Left colon (tissue), 2 donors: ENCODE results near the gene GRP. TPM values are rescaled to one million over a fixed set of nuclear protein-coding genes. Genes with fewer than 3 reads are reported as not detected.
"Not testable (repeated sequence)": the region's sequence is repeated elsewhere in the genome, so short reads cannot be mapped to it uniquely, and the experiment has no call there.

Experiments used
- ATAC-seq: fragments of 200-7000 bp; cut with Tn5 transposase; one replicate; pipeline ENCODE4 v1.9.1; 2020; ENCODE audit warnings: mild to moderate bottlenecking, moderate library complexity
- DNase-seq, 2 donors: peaks; one replicate each; pipeline ENCODE4 v3.0.0-alpha.2; 2020
- intact Hi-C, 2 donors: fragments of 100-400 bp; cut with DNase I in 1 of 2; cut with micrococcal nuclease in 1 of 2; formaldehyde crosslinking; loops; one replicate each; pipeline versions ENCODE4 v1.11.2 to v1.14.0; 2022; cut with DNase I, micrococcal nuclease
- total RNA-seq, 2 donors: library from RNA; stranded (reverse); fragmentation: NEBNext Ultra II Directional; extraction: Animal tissue kit (Norgen Biotek cat#: 25700); gene quantifications; one replicate each; pipeline ENCODE4 v1.2.1, GENCODE V29; 2021
- donor health status: DM: no; HTN: no; CAD: no.
- donor health status: DM: yes; HTN: yes; CAD: no.

The GRP gene
- total RNA-seq, 2 donors from 2014 or later: 0.81 TPM; not detected in 1

DNA sequence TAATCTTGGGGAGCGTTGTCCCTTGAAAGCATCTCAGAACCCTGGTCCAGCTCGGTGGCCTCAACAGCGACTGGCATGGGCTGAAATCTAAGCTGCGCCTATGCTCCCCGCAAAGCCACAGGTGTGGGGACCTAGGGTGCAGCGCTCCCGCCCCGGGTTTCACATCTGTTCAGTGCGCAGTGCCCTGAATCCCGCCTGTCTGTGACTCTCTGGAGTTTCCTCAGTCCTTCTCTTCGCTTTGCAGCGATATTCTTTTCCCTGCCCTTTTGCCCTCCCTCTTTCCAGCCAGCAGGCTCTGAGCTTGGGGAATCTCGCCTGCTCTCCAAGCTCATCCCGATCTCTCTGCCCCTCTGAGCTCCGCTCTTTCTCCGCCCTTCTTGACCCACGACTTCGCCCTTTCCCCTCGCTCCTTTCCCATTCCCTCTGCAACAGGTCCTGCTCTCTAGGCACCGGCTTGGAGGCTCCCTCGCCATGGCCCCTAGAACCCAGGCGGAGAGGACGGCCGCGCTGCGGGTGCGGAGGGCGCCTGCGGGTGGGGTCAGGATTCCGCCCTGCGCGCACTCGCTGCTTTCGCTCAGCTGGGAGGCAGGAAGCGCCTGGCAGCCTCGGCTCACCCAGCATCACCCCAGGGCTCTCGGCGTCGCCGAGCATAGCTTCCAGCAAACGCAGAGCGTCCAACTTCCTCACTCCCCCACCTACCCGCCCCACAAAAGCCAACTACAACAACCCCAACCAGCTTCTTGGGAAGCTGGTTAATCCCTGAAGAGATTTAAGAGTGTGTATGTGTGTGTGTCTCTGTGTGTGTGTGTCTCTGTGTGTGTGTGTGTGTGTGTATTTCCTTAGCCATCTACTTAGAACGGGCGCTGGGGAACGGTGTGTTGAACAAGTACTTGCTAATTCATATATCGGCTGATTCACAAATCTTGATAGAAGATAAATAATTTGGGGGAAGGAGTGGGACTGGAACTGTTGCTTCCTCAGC is 1.1 kb downstream of the GRP start:
- DNase-seq (no peak), ATAC-seq (no peak)
- intact Hi-C loops: no loop called here

DNA sequence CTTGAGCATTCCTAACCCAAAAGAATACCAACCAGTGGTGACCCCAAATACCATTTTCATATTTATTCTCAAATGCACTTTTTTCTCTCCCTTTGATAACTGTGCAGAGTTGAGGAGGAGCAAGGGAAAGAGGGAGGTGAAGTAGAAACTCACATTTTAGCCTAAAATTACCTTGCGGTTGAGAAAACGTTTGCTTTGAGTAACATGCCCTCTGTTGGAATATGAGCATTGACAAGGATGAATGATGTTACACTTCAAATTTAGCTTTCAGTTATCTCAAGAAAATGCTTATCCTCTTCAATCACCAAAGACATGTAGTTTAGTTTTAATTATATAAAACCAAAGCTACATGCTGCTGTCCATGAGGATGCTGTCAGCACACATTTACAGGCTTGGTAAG is 2.4 kb downstream of the GRP start:
- no peak for DNase-seq
- ATAC-seq: no peak
- intact Hi-C loops: no loop called here

DNA sequence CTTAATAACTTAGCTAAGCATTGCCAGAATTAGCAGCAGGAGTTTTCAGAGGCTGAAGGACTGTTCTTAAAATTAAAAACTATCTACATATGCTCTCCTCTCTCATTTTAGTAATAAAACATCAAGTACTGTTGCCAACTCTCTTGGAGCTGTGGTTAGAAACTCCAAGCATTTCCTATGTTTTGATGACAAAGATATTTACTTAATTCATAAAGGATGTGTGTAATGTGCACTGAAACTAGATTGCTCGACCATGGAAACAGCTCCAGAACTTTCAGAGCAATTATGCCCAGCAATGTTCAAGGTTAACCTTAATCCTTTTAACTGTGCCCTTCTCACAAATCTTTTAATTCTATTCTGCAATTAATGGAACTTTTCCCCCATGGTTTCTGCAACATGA is 8.4 kb downstream of the GRP start:
- intact Hi-C loops: no loop called here
- DNase-seq (no peak), ATAC-seq (no peak)

DNA sequence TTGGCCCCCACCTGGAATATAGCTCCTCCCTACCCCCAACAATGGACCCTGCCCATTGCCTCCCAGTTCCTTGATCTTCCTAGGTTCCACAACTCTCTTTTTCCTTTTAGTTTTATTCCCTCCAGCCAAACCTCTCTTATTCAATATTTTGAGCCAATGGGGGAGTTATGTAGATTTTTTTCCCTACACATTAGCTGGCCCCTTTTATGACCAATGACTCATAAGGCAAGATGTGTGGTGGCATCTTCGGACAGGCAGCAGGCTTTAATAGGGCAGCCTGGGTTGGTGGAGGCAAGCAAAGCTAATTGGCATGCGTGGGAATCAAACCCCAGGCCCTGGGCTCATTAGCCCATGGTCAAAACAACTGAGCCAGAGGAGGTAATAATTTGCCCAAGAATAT is 9.2 kb downstream of the GRP start:
- ATAC-seq (no peak), DNase-seq (no peak)
- intact Hi-C loops: no loop called here

DNA sequence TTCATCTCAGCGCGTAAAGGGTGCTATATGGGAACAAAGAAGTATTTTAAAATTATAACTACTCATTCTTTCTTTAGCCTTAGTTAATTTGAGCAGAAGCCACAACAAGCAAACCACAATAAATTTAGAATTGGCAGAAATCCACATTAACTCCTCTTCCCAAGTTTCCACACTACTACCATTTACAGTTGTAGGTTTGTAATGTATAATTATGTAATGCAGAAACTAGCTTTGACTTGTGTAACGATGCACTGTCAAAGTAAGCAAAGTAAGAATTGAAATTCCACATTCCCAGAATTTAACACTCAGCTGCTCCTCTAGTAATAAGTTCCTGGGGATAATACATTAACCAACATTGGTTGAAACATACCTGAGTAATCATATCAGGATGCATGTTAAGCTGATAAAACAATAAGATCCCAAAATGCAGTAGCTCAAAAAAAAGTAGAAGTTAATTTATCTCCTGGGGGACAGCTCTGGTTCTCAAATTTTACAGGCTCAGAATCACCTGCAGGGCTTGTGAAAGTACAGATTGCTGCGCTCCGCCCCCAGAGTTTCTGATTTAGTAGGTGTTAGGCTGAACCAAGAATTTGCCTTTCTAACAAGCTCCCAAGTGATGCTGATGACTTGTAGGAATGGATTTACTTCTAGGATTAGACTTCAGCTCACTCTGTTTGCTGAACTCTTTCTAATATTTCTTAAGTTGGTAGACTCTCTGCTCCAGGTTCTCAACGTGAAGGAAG is 9.9 kb downstream of the GRP start:
- ATAC-seq: no peak
- intact Hi-C loops: no loop called here
- no peak for DNase-seq

DNA sequence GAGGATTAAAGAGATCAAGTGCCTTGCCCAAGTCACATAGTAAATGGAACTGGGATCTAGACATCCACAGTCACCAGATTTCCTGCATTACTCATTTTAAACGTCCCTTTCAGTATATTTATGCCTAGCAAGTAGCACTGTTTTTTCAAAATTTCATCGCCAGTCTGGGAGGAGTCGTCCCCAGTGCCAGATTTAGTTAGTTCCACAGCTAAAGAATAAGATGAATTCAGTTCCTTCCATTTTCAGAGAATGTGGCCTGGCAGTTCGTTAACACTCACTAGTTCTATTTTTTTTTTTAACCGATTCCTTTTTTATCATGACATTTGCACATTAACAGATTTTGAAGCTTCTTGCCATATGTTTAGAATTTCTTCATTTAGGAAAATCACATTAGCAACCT is 11.2 kb downstream of the GRP start:
- intact Hi-C loops: no loop called here
- ATAC-seq: no peak
- no peak for DNase-seq

DNA sequence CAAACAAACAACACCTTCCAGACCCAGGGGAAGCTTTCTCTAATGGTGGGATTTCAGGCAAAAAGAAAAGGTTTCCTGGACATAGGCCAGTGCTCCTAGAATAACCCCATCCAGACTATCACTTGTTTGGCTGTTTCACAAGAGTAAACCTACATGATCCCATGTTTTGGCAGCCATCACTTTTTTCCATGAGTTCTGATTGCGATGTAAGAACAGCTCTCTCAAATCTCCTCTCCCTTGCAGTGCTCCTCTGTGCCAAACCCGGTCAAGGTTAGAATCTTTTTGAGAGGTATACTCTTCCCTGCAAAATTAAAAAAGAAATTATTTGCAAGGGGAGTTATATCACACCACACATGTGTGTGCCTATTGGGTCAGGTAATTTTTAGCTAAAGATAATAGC is 11.9 kb downstream of the GRP start:
- DNase-seq: no peak
- intact Hi-C loops: no loop called here
- ATAC-seq: no peak

DNA sequence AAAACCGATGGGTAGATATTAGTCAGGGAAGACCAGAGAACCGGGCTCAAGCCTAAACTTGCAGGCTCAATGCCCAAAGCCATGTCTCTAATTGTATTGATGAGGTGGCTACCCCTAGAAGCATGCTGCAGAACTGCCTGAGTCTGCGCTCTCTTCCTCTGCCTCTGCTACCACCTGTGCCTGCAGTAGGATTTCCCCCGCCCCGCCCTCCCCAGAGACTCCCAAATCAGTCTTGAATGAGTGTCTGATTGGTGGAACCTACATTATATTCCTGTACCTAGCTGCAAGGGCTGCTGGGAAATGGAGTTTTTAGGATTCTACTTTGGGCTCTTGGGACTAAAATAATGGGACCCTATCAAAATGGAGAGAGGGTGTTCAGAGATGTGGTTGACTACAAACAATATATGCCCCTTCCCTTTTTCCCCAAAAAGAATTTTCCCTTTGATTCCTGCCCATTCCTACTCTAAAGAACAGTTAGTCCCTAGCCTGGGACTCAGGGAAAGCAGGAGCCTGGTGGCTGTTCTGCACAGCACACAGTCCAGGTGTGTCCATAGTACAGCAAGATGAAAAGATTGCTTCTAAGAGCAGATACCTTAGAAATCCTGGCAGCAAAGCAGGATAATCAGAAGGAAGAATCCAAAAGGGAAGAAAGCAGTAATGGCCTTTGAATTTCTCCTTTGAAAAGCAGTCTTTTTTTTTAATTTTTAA is 12.5 kb downstream of the GRP start:
- ATAC-seq (no peak), DNase-seq (no peak)

DNA sequence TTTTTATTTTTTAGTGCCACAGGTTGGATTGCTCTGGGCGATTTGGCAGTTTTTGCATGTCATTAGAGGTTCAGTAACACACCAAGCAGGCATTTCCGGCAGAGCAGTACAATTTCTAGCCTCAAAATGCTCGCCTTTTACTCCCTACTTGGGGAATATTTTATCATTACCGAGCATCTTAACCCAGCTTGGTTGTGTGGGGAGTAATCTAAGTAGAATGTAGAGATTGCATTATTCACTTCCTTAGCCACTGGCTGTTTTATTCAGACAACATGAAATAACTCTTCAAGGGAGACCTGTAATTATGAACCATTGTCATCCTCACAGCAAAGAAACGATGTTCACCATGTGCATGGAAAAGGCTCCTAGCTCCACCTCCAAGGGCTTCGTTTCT is 13.1 kb downstream of the GRP start:
- DNase-seq (no peak), ATAC-seq (no peak)
- intact Hi-C loops: no loop called here

More for the DNA sequence above, 12.5 kb downstream of the GRP start:
- intact Hi-C loops: no loop called here

DNA sequence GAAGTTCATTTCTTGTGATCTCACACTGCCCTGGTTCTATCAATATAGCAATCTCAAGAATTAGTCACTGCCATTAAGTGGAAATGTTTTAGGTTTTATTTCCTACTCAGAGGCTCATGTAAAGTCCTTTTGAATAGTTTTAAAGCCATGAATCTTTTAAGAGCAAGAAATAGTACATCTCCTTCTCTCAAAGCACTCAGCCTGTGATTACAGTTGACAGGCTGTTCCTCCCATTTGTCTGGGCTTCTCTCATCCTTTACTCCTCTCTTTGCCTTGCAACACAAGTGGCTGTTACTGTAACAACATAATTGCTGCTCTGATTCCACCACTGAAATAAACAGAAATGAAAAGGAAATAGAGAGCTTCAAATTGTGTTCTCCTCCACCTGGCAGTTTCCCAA is 18.4 kb downstream of the GRP start:
- DNase-seq (no peak), ATAC-seq (no peak)
- intact Hi-C loops: no loop called here

DNA sequence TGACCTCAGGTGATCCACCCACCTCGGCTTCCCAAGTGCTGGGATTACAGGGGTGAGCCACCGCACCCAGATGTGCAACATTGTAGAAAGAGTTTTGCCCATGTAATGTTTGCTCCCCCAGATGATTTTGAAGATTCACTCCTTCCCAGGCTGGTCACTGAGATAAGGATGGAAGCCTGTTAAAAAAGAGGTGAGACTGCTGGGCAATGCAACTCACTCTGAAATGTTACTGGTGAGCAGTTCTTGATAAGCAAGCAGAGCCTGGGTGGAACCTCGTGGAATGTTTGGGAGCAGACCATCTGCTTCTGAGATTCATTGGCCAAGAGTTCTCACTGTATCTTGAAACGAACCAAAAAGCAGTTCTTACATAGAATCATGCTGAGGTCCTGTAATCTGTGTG is 19.7 kb downstream of the GRP start:
- intact Hi-C loops: loop anchor here in 1 of 2 donors (10.0 kb wide), 2 partner anchors 165 to 585 kb away; no protein-coding TSS in a partner anchor
- ATAC-seq (no peak), DNase-seq (no peak)

DNA sequence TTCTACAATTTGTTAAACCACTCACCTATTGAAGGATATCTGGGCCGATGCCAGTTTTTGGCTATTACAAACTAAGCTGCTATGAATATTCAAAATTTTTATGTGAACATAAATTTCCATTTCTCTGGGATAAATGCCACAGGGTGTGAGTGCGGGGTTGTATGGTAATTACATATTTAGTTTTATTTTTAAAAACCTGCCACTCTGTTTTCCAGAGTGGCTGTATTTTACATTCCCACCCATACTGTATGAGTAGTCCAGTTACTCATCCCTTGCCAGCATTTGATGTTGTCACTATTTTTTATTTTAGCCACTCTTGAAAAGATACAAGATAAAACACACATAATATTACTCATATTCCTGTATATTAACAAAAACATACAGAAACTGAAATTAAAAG is 22.9 kb downstream of the GRP start:
- DNase-seq: no peak
- intact Hi-C loops: loop anchor here in 1 of 2 donors (10.0 kb wide), 2 partner anchors 162 to 582 kb away; no protein-coding TSS in a partner anchor
- ATAC-seq: no peak

DNA sequence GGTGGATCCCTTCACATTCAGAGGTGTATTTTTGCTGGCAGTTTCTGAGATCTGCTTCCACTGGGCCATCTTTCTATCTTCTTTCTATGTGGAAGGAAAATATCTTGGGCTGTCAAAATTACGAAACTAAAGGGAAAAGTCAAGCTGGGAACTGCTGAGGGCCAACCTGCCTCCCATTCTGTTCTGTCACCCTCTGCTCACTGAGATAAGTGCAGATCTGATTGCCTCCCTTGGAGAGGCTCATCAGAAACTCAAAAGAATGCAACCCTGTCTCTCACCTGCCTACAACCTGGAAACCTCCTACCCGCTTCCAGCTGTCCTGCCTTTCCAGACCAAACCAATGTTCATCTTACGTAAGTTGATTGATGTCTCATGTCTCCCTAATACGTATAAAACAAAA is 26.8 kb downstream of the GRP start:
- DNase-seq (no peak), ATAC-seq (no peak)
- intact Hi-C loops: loop anchor here in 1 of 2 donors (10.0 kb wide), 2 partner anchors 158 to 578 kb away; no protein-coding TSS in a partner anchor

DNA sequence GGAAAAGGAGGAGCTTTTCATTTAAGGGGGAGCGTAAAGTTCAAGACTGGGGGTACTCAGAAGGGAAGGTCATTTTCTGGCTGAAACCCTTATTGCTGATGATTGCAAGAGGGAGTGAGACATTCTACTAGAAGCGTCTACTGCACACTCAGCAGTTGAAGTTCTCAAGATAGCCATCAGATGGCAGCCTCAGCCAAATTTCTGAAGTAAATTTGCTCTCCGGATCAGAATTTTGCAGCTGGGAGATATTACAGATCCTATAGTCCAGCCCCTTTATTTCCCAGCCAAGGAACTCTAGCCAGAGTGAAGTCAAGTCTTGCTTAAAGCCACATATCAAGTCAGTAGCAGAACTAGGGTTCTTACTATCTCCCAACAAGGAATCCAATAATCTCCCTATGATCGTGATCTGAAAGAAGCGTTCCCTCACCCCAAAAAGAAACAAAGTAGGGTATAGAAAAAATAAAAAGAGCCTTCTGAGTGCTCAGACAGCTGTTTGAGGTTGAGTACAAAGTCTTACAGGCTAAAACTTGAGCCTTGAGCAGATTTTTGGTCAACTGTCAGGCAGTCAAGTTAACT is 29.3 kb downstream of the GRP start:
- intact Hi-C loops: loop anchor here in 1 of 2 donors (10.0 kb wide), 2 partner anchors 156 to 576 kb away; no protein-coding TSS in a partner anchor
- DNase-seq: peak in 1 of 2 donors; percentile 29

DNA sequence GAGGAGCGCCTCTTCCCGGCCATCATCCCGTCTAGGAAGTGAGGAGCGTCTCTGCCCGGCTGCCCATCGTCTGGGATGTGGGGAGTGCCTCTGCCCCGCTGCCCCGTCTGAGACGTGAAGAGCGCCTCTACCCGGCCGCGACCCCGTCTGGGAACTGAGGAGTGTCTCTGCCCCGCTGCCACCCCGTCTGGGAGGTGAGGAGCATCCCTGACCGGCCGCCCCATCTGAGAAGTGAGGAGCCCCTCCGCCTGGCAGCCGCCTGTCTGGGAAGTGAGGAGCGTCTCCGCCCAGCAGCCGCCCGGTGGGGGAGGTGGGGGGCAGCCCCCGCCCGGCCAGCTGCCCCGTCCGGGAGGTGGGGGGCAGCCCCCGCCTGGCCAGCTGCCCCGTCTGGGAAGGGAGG is 35.5 kb downstream of the GRP start:
- ATAC-seq, intact Hi-C loops, DNase-seq: not testable (repeated sequence)

More for the DNA sequence above, 29.3 kb downstream of the GRP start:
- peak; percentile 49 for ATAC-seq

DNA sequence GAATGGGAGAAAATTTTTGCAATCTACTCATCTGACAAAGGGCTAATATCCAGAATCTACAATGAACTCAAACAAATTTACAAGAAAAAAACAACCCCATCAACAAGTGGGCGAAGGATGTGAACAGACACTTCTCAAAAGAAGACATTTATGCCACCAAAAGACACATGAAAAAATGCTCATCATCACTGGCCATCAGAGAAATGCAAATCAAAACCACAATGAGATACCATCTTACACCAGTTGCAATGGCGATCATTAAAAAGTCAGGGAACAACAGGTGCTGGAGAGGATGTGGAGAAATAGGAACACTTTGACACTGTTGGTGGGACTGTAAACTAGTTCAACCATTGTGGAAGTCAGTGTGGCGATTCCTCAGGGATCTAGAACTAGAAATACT is 41.9 kb downstream of the GRP start:
- intact Hi-C loops, ATAC-seq, DNase-seq: not testable (repeated sequence)

DNA sequence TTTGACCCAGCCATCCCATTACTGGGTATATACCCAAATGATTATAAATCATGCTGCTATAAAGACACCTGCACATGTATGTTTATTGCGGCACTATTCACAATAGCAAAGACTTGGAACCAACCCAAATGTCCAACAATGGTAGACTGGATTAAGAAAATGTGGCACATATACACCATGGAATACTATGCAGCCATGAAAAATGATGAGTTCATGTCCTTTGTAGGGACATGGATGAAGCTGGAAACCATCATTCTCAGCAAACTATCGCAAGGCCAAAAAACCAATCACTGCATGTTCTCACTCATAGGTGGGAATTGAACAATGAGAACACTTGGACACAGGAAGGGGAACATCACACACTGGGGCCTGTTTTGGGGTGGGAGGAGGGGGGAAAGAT is 42.3 kb downstream of the GRP start:
- intact Hi-C loops, DNase-seq, ATAC-seq: not testable (repeated sequence)

DNA sequence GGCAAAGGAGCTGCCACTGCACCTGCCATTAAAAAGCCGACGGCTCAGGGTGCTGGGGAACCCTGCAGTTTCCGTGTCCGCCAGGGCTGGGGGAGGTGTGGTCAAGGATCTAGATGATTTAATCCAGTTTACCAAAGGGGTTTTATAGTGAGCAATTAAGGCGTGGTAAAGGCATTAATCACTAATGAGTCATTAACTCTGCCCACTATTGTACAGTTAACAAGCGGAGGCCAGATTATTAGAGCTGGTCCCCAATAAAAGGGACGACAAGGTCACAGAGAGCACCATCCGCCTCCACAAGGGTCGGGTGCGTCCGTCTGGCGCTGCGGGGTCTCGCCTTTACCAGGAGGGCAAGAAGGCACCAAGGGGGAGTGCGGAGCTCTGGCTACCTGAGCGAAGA is 43.7 kb downstream of the GRP start:
- no peak for ATAC-seq
- intact Hi-C loops: no loop called here
- DNase-seq: no peak

DNA sequence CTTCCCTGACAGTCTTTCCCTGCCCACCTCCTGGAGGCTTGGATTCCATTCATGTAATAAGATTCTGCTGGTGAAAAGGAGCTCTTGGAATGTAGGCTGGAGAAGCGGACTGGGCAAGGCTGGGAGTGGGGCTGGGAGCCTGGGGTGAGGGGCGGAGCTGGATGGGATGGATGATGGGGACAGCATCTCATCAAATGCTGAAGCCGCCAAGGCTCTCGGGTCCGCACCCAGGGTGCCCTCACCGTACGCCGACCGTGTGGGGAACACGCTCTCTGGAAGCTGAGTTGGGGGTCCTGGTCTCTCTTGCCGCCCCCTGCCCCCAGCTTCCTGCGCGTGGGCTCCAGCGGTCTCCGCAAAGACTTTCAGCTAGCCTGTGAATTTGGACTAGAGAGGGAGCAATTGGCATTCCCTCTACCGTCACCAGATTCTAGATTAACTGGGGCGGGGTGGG is 44.2 kb downstream of the GRP start:
- ATAC-seq (no peak), DNase-seq (no peak)
- intact Hi-C loops: no loop called here
